H4 (cell line): ENCODE measurements around the gene FERMT2. TPM values are rescaled to one million over a fixed set of nuclear protein-coding genes. Genes with fewer than 3 reads are reported as not detected.

Source experiments
- DNase-seq: peaks from one replicate; pipeline ENCODE4 v3.0.0-alpha.2; 2015; ENCODE audit warnings: low spot score
- total RNA-seq: library from RNA; depleted of rRNA; stranded (reverse); fragments of >200 nt; shearing (Covaris generic); gene quantifications from 2 replicates; pipeline ENCODE4 v1.2.3, GENCODE V29; 2014; rRNA removed

FERMT2 gene, protein sequence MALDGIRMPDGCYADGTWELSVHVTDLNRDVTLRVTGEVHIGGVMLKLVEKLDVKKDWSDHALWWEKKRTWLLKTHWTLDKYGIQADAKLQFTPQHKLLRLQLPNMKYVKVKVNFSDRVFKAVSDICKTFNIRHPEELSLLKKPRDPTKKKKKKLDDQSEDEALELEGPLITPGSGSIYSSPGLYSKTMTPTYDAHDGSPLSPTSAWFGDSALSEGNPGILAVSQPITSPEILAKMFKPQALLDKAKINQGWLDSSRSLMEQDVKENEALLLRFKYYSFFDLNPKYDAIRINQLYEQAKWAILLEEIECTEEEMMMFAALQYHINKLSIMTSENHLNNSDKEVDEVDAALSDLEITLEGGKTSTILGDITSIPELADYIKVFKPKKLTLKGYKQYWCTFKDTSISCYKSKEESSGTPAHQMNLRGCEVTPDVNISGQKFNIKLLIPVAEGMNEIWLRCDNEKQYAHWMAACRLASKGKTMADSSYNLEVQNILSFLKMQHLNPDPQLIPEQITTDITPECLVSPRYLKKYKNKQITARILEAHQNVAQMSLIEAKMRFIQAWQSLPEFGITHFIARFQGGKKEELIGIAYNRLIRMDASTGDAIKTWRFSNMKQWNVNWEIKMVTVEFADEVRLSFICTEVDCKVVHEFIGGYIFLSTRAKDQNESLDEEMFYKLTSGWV
- total RNA-seq = 47.1 and 53.5 TPM in 2 replicates

GRCh38 chr14:52950898-52951680, at the start of gene FERMT2:
FERMT2 (minus strand) TSS chr14:52951050; CDS start chr14:52950568, 482 bp downstream.
- DNase-seq = peak; percentile 74

- no peak for DNase-seq
These were observed 47.6 kb upstream of the FERMT2 start for GRCh38 chr14:52998376-52999015.

- no peak for DNase-seq
These were observed 45.6 kb upstream of the FERMT2 start for GRCh38 chr14:52996493-52996892.

DNA sequence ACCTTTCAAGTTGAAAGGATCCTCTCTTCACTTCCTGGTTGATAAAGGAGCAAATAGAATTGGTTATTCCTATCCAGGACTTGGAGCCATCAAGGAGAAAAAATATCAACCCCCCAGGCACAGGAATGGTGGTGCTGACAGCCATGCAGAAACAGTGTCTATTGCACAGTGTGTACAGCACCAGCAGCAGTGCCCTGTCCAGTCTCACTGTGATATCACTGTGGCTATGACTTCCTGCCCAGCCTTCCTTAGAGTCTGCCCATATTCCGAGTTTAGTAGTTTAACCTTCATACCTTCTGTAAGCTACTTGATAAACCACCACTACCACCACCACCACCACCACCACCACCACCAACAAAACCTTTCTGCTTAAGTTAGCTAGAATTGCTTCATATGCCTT, 45.1 kb upstream of the FERMT2 start:
- no peak for DNase-seq

- no peak for DNase-seq
These were observed 41.5 kb upstream of the FERMT2 start for GRCh38 chr14:52992236-52992870.

DNA sequence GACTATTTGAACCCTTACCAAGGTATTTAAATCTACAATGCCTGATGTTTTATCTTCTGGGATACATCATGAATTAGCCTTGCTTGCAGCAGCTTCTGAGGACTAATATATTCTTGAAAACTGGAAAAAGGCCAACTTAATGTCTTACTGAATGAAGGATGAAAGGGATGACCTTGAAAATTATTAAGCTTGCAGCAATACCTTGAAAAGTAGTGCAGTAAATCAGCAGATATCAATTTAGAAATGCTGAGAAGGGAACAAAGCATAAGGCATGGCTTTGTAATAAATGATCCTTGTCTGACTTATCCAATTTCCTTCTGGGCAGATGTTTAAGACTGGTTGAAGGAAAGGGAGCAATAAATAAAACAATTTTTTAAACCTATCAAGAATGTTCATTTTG, 37.3 kb upstream of the FERMT2 start:
- DNase-seq = no peak

- no peak for DNase-seq
These were observed 36.7 kb upstream of the FERMT2 start for GRCh38 chr14:52987514-52987913.

DNA sequence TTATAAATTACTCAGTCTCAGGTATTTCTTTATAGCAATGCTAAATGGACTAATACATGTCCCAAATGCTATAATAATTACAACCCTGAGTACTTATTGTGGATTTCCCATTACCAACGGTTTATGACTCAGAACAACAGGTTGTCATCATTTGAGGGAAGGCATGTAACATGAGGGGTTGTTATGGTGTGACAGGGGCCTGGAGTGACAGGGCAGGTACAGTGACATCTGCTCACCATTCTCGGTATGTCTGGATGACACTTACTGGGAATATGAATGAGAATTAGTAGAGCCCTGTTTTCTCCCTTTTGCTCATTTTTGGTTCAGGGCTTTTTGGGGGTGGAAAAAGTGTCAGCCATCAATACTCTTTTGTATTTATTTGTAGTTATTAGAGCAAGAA, 36.2 kb upstream of the FERMT2 start:
- no peak for DNase-seq

DNA sequence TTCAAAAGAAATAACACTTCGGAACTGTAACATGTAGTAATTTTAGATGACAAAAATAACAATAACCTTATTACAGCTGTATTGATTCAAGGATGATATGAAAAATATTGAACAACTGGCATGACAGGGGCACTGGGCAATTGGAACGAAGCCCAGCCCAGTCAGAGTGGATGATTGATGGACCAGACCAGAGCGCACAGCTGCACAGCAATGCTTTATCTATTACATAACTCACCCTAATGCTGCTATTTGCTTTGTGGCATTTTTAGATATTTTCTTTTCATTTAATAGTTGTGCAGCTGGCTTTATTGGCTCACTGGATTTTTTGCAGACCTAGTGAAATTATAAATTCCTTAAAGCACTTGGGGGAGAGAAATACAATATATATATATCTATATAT, 26.9 kb upstream of the FERMT2 start:
- no peak for DNase-seq

- DNase-seq = peak; percentile 24
These were observed 23.6 kb upstream of the FERMT2 start for GRCh38 chr14:52974406-52974805.

GRCh38 chr14:52961060-52961639, 10.3 kb upstream of the FERMT2 start:
- DNase-seq = peak; percentile 65

- no peak for DNase-seq
These were observed 9.8 kb upstream of the FERMT2 start for GRCh38 chr14:52960627-52961026.

DNA sequence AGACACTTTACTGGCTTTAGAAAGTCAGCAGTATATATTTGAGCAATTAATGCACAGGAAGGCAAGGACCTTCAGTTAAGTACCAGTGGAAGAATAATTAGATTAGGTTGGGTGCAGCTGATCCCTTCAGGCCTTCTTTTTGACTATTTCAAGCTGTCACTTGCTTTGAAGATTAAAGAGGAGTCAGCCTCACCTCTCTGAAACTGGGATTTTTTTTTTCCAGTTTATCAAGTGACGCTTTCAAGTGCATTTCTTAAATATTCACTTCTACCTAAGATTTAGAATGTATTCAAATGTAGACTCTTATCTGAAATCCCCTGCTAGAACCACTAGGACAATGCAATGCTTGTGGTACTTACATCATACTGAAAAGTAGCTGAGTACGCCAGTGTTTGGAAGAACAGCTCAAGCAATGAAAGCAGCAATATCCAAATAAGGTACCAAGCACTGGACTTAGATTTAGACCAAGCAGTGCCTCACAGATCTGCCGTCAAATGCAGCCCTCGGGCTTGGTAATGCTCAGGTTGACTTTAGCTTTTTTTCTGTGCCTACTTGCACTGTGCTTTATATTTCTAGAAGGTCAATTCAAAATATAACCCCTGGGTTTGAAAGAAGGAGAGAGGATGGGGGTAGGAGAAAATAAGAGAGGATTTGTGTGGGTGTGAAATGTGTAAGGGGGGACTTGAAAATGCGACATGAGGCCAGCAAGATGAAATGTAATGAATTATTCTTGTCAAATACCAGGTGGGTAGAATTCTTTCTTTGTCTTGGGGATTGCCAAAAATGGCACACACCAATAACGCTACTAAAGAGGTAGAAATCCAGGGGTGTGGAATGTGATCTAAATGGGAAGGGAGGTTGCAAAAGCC, 3.7 kb upstream of the FERMT2 start:
- DNase-seq = peak; percentile 37

DNA sequence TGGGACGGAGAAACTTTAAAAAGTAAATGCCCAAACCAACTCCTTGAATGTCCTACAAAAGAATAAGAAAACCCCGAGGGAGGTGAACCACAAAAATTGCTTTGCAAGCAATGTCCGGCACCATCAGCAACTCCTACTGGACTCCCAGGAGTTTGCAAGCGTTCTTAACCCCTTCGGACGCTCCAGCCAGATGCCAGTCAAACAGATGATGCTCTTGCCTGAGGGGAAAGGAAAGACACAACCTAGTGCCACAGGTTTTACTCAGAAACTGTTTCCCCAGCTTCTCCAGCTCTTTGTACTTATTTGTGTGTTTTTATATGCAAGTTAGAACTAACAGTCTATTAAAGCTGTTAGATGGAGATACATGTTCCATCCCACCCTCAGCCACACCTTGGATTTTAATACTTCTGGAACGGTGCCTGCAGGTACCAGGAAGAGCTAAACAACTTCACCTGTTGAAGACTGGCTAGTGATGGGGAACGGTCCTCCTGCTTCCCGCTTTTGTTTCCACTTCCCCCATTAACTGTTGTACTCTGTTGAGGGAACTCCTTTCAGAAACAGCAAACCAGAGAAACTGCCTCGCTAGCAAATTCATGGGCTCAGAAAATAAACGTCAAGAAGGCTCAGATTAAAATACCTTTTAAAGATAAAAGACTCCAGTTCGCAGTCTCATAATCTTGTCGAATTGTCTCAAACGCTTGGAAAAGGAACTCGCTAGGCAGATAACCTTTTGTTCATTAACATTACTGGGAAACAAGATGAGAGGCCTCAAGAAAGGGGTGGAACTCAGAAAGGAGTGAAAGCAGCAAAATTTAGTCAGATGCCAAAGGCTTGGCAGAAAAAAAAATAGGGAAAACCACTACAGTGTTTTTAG, 1.1 kb upstream of the FERMT2 start:
- DNase-seq = peak; percentile 62

- peak; percentile 49 for DNase-seq
These were observed 396 bp downstream of the FERMT2 start for GRCh38 chr14:52950410-52950897.

- peak; percentile 43 for DNase-seq
These were observed 990 bp downstream of the FERMT2 start for GRCh38 chr14:52949711-52950409.

DNA sequence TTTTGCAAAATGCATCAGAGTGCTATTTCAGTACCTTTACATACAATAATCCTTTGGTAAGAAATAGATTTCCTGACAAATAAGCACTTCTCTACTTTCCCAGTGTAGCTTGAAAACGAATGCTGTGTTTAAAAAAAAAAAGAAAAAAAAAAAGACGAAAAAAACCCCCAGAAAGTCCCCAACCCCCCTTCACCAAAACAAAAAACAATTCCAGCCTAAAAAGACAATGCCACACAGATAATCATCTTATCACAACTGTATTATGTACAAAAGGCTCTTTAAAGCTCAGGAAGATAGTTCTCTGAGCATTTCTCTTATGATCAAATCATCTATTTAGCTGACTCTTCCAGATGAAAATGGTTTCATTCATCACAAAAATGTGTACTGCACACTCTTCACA, 1.6 kb downstream of the FERMT2 start:
- DNase-seq = no peak

GRCh38 chr14:52948836-52949235, 2.0 kb downstream of the FERMT2 start:
- no peak for DNase-seq
